Ectodermal cell (in vitro differentiated cells): ENCODE data around the gene TTBK2.
"Not testable (repeated sequence)": the region's sequence is repeated elsewhere in the genome, so short reads cannot be mapped to it uniquely, and the experiment has no call there.

Source experiments
- H3K27ac ChIP-seq: 2 replicates; pipeline ENCODE4 v1.7.0; 2013; ENCODE audit warnings: mild to moderate bottlenecking, low read depth, low read length; ENCODE audit not compliant: insufficient read depth, poor library complexity, severe bottlenecking
- H3K27me3 ChIP-seq: 2 replicates; pipeline ENCODE4 v1.7.0; 2013; ENCODE audit warnings: mild to moderate bottlenecking, low read length; ENCODE audit not compliant: insufficient read depth, control insufficient read depth, poor library complexity, severe bottlenecking
- H3K36me3 ChIP-seq: one replicate; pipeline ENCODE4 v1.7.0; 2013; ENCODE audit warnings: low read length; ENCODE audit not compliant: control insufficient read depth, insufficient read depth
- H3K4me1 ChIP-seq: one replicate; pipeline ENCODE4 v1.7.0; 2013; ENCODE audit warnings: low read length; ENCODE audit not compliant: control insufficient read depth, insufficient read depth
- H3K4me3 ChIP-seq: 2 replicates; pipeline ENCODE4 v1.7.0; 2013; ENCODE audit warnings: low read depth, low read length, control low read depth; ENCODE audit not compliant: insufficient read depth
- H3K9me3 ChIP-seq: 2 replicates; pipeline ENCODE4 v1.7.0; 2013; ENCODE audit warnings: mild to moderate bottlenecking, low read length, moderate library complexity; ENCODE audit not compliant: control insufficient read depth
- WGBS, 2 experiments: methylation state at CpG; one replicate each; pipeline ENCODE4 v1.1.7; 2013; ENCODE audit warnings: missing lambda C conversion rate in 2 of 2; 5-methylcytosine and 5-hydroxymethylcytosine counted together

The TTBK2 gene

GRCh38 chr15:42772144-42772543 lies 148.4 kb downstream of the TTBK2 start:
- Histone ChIP-seq H3K4me3 (no peak overlapping the region), H3K27me3 (no peaks in the 10 kb centered on the region), H3K9me3 (no peaks in the 10 kb centered on the region), H3K4me1 (no peaks in the 10 kb centered on the region), H3K27ac (no peak overlapping the region), H3K36me3 (peaks cover 6% of the 10 kb centered on the region)
- 94 to 98% methylated on average over 2 of the region's 2 CpGs for WGBS, 2 experiments

- not testable (repeated sequence) for H3K4me1 ChIP-seq, H3K27ac ChIP-seq, H3K4me3 ChIP-seq, H3K36me3 ChIP-seq, H3K9me3 ChIP-seq, H3K27me3 ChIP-seq
- 95 to 96% methylated on average over 2 of the region's 4 CpGs for WGBS, 2 experiments
These were observed 154.5 kb downstream of the TTBK2 start for GRCh38 chr15:42766109-42766508.

- not testable (repeated sequence) for H3K4me1 ChIP-seq, H3K4me3 ChIP-seq, H3K27ac ChIP-seq, H3K27me3 ChIP-seq, H3K36me3 ChIP-seq, H3K9me3 ChIP-seq
- 52 to 53% methylated on average over 16 of the region's 16 CpGs for WGBS, 2 experiments
These were observed 156.3 kb downstream of the TTBK2 start for GRCh38 chr15:42764154-42764731.

GRCh38 chr15:42761813-42762212 lies 158.8 kb downstream of the TTBK2 start:
- H3K4me3 ChIP-seq, result not testable (repeated sequence)

GRCh38 chr15:42760759-42761158 lies 159.8 kb downstream of the TTBK2 start:
- no peak overlapping the region for H3K27ac ChIP-seq
- H3K4me3 ChIP-seq, result no peak overlapping the region
- no peaks in the 10 kb centered on the region for H3K4me1 ChIP-seq
- H3K36me3 ChIP-seq, result no peaks in the 10 kb centered on the region
- H3K27me3 ChIP-seq, result no peaks in the 10 kb centered on the region
- WGBS, 2 experiments, result 94% methylated on average over 1 of the region's 1 CpG
- H3K9me3 ChIP-seq, result peaks cover 6% of the 10 kb centered on the region

More at GRCh38 chr15:42761813-42762212, 158.8 kb downstream of the TTBK2 start:
- not testable (repeated sequence) for H3K36me3 ChIP-seq, H3K4me1 ChIP-seq, H3K9me3 ChIP-seq, H3K27ac ChIP-seq, H3K27me3 ChIP-seq
- WGBS, 2 experiments, result 87 to 89% methylated on average over 1 to 2 of the region's 2 CpGs

GRCh38 chr15:42759093-42759492 lies 161.5 kb downstream of the TTBK2 start:
- 89 to 97% methylated on average over 2 of the region's 2 CpGs for WGBS, 2 experiments
- peaks cover 6% of the 10 kb centered on the region for H3K9me3 ChIP-seq
- H3K27me3 ChIP-seq, result no peaks in the 10 kb centered on the region
- no peaks in the 10 kb centered on the region for H3K4me1 ChIP-seq
- no peaks in the 10 kb centered on the region for H3K36me3 ChIP-seq
- H3K4me3 ChIP-seq, result no peak overlapping the region
- no peak overlapping the region for H3K27ac ChIP-seq

- H3K9me3 ChIP-seq, result no peaks in the 10 kb centered on the region
- no peaks in the 10 kb centered on the region for H3K4me1 ChIP-seq
- H3K27me3 ChIP-seq, result no peaks in the 10 kb centered on the region
- no peaks in the 10 kb centered on the region for H3K36me3 ChIP-seq
- H3K27ac ChIP-seq, result no peak overlapping the region
- WGBS, 2 experiments, result 93 to 100% methylated on average over 1 of the region's 2 CpGs
- H3K4me3 ChIP-seq, result no peak overlapping the region
These were observed 170.3 kb downstream of the TTBK2 start for GRCh38 chr15:42750306-42750705.

- Histone ChIP-seq H3K9me3 (no peaks in the 10 kb centered on the region), H3K27ac (no peak overlapping the region), H3K27me3 (no peaks in the 10 kb centered on the region), H3K4me3 (no peak overlapping the region), H3K36me3 (no peaks in the 10 kb centered on the region), H3K4me1 (no peaks in the 10 kb centered on the region)
- WGBS, 2 experiments, result 91 to 100% methylated on average over 1 of the region's 1 CpG
These were observed 171.3 kb downstream of the TTBK2 start for GRCh38 chr15:42749266-42749665.

GRCh38 chr15:42744195-42744594 lies 176.4 kb downstream of the TTBK2 start:
- Histone ChIP-seq H3K4me3 (no peak overlapping the region), H3K4me1 (no peaks in the 10 kb centered on the region)
- WGBS, 2 experiments, result 100% methylated on average over 1 of the region's 1 CpG; no CpG with 5 or more reads in 1 of the 2 experiments

GRCh38 chr15:42742149-42742548 lies 178.4 kb downstream of the TTBK2 start:
- H3K27me3 ChIP-seq, result no peaks in the 10 kb centered on the region
- no peaks in the 10 kb centered on the region for H3K36me3 ChIP-seq
- H3K27ac ChIP-seq, result no peak overlapping the region
- no peaks in the 10 kb centered on the region for H3K9me3 ChIP-seq
- H3K4me1 ChIP-seq, result peaks cover 4% of the 10 kb centered on the region
- WGBS, 2 experiments, result 91 to 95% methylated on average over 4 of the region's 4 CpGs
- H3K4me3 ChIP-seq, result no peak overlapping the region

More at GRCh38 chr15:42744195-42744594, 176.4 kb downstream of the TTBK2 start:
- H3K9me3 ChIP-seq, result no peaks in the 10 kb centered on the region
- no peak overlapping the region for H3K27ac ChIP-seq
- H3K27me3 ChIP-seq, result no peaks in the 10 kb centered on the region
- H3K36me3 ChIP-seq, result no peaks in the 10 kb centered on the region

- Histone ChIP-seq H3K27me3 (no peaks in the 10 kb centered on the region), H3K4me3 (no peak overlapping the region), H3K27ac (no peak overlapping the region), H3K4me1 (peaks cover 4% of the 10 kb centered on the region), H3K36me3 (no peaks in the 10 kb centered on the region), H3K9me3 (no peaks in the 10 kb centered on the region)
- WGBS, 2 experiments, result 88 to 100% methylated on average over 2 of the region's 2 CpGs
These were observed 178.9 kb downstream of the TTBK2 start for GRCh38 chr15:42741710-42742109.
